Vagina (tissue), 2 donors: ENCODE results near the gene GAA. TPM values are rescaled to one million over a fixed set of nuclear protein-coding genes. Genes with fewer than 3 reads are reported as not detected.

Experiments used
- DNase-seq, 2 donors: peaks; one replicate each; pipeline ENCODE4 v3.0.0-alpha.2; 2017; ENCODE audit errors: extremely low spot score in 2 of 2
- H3K27ac ChIP-seq: fragments of 200-600 bp; sonication (generic); one replicate; pipeline ENCODE4 v1.5.1; 2019
- H3K27me3 ChIP-seq: fragments of 200-600 bp; sonication (generic); one replicate; pipeline ENCODE4 v1.5.1; 2019
- H3K36me3 ChIP-seq, 2 donors: fragments of 200-600 bp; sonication (generic); one replicate each; pipeline ENCODE4 v1.5.1; 2017 to 2019
- H3K4me1 ChIP-seq: fragments of 200-600 bp; sonication (generic); one replicate; pipeline ENCODE4 v1.5.1; 2019
- H3K4me3 ChIP-seq, 2 donors: fragments of 200-600 bp; sonication (generic); 1 replicate in 1 of 2; 2 replicates in 1 of 2; pipeline ENCODE4 v1.5.1; 2016 to 2019
- H3K9me3 ChIP-seq: fragments of 200-600 bp; sonication (generic); one replicate; pipeline ENCODE4 v1.5.1; 2019
- CTCF ChIP-seq, 3 experiments: fragments of 450-650 bp in 2 of 3; fragments of 200-600 bp in 1 of 3; sonication (generic) in 1 of 3; IDR thresholded peaks; one replicate each; pipeline ENCODE4 v1.5.1; 2017 to 2019; ENCODE audit warnings: antibody characterized with exemption in 3 of 3, mild to moderate bottlenecking in 2 of 3, moderate library complexity in 2 of 3
- POLR2A ChIP-seq, 2 donors: fragments of 450-650 bp; IDR thresholded peaks; one replicate each; pipeline ENCODE4 v1.6.1; 2017; ENCODE audit warnings: antibody characterized with exemption in 2 of 2, mild to moderate bottlenecking in 2 of 2, moderate library complexity in 2 of 2
- POLR2AphosphoS5 ChIP-seq, 2 donors: sonication (generic); formaldehyde crosslinking; IDR thresholded peaks; one replicate each; pipeline ENCODE4 v1.9.0; 2017; ENCODE audit warnings: antibody characterized with exemption in 2 of 2, mild to moderate bottlenecking in 2 of 2, low read depth in 1 of 2; ENCODE audit not compliant: insufficient read depth in 1 of 2
- intact Hi-C: fragments of 100-400 bp; cut with DNase I; formaldehyde crosslinking; loops from one replicate; pipeline ENCODE4 v1.15.1; 2023
- total RNA-seq: library from RNA; depleted of rRNA; stranded (reverse); fragments of >200 nt; gene quantifications from one replicate; pipeline ENCODE4 v1.2.3, GENCODE V29; 2016

The GAA gene
- total RNA-seq, 1 donor from 2014 or later = 34.1 TPM

- no peak for TF ChIP-seq CTCF (IDR thresholded peaks at IDR 0.05)
- TF ChIP-seq POLR2AphosphoS5 (IDR thresholded peaks at IDR 0.05; ENCODE audit: insufficient read depth in 1 of 2, low read depth in 1 of 2) = no peak
- TF ChIP-seq POLR2A (IDR thresholded peaks at IDR 0.05) = no peak
- intact Hi-C loops = no loop called here
- Histone ChIP-seq H3K27ac (no peak overlapping the region), H3K4me3 (no peak overlapping the region), H3K27me3 (no peaks in the 10 kb centered on the region), H3K9me3 (no peaks in the 10 kb centered on the region), H3K36me3 (peaks cover 0 to 5% of the 10 kb centered on the region in 2 donors), H3K4me1 (peaks cover 35% of the 10 kb centered on the region)
- no peak for DNase-seq
Observed at GRCh38 chr17:80105762-80106161, 4.4 kb downstream of the GAA start.

- Histone ChIP-seq H3K4me1 (peaks cover 32% of the 10 kb centered on the region), H3K4me3 (no peak overlapping the region), H3K27me3 (no peaks in the 10 kb centered on the region), H3K27ac (no peak overlapping the region), H3K36me3 (peaks cover 0 to 5% of the 10 kb centered on the region in 2 donors), H3K9me3 (no peaks in the 10 kb centered on the region)
- TF ChIP-seq POLR2AphosphoS5 (IDR thresholded peaks at IDR 0.05; ENCODE audit: insufficient read depth in 1 of 2, low read depth in 1 of 2) (no peak), CTCF (IDR thresholded peaks at IDR 0.05) (no peak), POLR2A (IDR thresholded peaks at IDR 0.05) (no peak)
- no peak for DNase-seq
- intact Hi-C loops = no loop called here
Observed at GRCh38 chr17:80106176-80106575, 4.8 kb downstream of the GAA start.

- TF ChIP-seq POLR2A (IDR thresholded peaks at IDR 0.05) (no peak), POLR2AphosphoS5 (IDR thresholded peaks at IDR 0.05; ENCODE audit: insufficient read depth in 1 of 2, low read depth in 1 of 2) (no peak), CTCF (IDR thresholded peaks at IDR 0.05) (no peak)
- Histone ChIP-seq H3K36me3 (peaks cover 0 to 5% of the 10 kb centered on the region in 2 donors), H3K27me3 (no peaks in the 10 kb centered on the region), H3K4me3 (no peak overlapping the region), H3K9me3 (no peaks in the 10 kb centered on the region), H3K27ac (no peak overlapping the region), H3K4me1 (peaks cover 31% of the 10 kb centered on the region)
- DNase-seq = no peak
- intact Hi-C loops = no loop called here
Observed at GRCh38 chr17:80106751-80107150, 5.4 kb downstream of the GAA start.

GRCh38 chr17:80107231-80108021 lies 6.0 kb downstream of the GAA start:
- H3K36me3 ChIP-seq = peaks cover 0 to 5% of the 10 kb centered on the region in 2 donors
- no peak overlapping the region for H3K4me3 ChIP-seq
- H3K27ac ChIP-seq = no peak overlapping the region
- intact Hi-C loops = no loop called here
- no peaks in the 10 kb centered on the region for H3K9me3 ChIP-seq
- DNase-seq = no peak
- no peak for TF ChIP-seq POLR2A (IDR thresholded peaks at IDR 0.05)
- no peak for TF ChIP-seq CTCF (IDR thresholded peaks at IDR 0.05)
- TF ChIP-seq POLR2AphosphoS5 (IDR thresholded peaks at IDR 0.05; ENCODE audit: insufficient read depth in 1 of 2, low read depth in 1 of 2) = no peak
- H3K27me3 ChIP-seq = no peaks in the 10 kb centered on the region
- H3K4me1 ChIP-seq = peaks cover 24% of the 10 kb centered on the region
